OCI-LY1 (cell line): ENCODE data around the gene EMID1.

Source experiments
- EZH2 ChIP-seq: fragments of 200-600 bp; sonication (generic), shearing (Covaris generic); IDR thresholded peaks from 2 replicates; pipeline ENCODE4 v1.8.0; 2017; ENCODE audit warnings: borderline replicate concordance, mixed run types, mild to moderate bottlenecking, antibody characterized with exemption, low read length, moderate library complexity, mixed read lengths
- TF ChIP-seq, protein P1 (sequence below): fragments of 200-600 bp; sonication (generic), shearing (Covaris generic); IDR thresholded peaks from 2 replicates; pipeline ENCODE4 v1.5.1; 2017; ENCODE audit warnings: mild to moderate bottlenecking, antibody characterized with exemption, low read length, moderate library complexity, mixed read lengths

GRCh38 chr22:29204455-29205183, 1.1 kb upstream of the EMID1 start:
- TF ChIP-seq, protein P1, sequence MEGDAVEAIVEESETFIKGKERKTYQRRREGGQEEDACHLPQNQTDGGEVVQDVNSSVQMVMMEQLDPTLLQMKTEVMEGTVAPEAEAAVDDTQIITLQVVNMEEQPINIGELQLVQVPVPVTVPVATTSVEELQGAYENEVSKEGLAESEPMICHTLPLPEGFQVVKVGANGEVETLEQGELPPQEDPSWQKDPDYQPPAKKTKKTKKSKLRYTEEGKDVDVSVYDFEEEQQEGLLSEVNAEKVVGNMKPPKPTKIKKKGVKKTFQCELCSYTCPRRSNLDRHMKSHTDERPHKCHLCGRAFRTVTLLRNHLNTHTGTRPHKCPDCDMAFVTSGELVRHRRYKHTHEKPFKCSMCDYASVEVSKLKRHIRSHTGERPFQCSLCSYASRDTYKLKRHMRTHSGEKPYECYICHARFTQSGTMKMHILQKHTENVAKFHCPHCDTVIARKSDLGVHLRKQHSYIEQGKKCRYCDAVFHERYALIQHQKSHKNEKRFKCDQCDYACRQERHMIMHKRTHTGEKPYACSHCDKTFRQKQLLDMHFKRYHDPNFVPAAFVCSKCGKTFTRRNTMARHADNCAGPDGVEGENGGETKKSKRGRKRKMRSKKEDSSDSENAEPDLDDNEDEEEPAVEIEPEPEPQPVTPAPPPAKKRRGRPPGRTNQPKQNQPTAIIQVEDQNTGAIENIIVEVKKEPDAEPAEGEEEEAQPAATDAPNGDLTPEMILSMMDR, result no peak
- TF ChIP-seq EZH2, result no peak
